PC-9 (cell line): Measurements from ENCODE around the gene CADM1. TPM values are rescaled to one million over a fixed set of nuclear protein-coding genes. Genes with fewer than 3 reads are reported as not detected.

Experiments
- BruUV-seq: library from RNA; stranded (reverse); fragments of 400-500 nt; replicated peaks from 2 replicates; lab custom pipeline; 2021; lab: Mats Ljungman, UMichigan
- CTCF ChIA-PET: fragments of 300-600 bp; sonication (Branson Sonifier 250); formaldehyde crosslinking; loops from one replicate; lab custom pipeline; 2022; ENCODE audit warnings: antibody characterized with exemption; lab: Charles Lee
- POLR2A ChIA-PET: fragments of 300-600 bp; sonication (Branson Sonifier 250); formaldehyde crosslinking; loops from one replicate; lab custom pipeline; 2022; ENCODE audit warnings: antibody characterized with exemption; ENCODE audit not compliant: unreplicated experiment; lab: Charles Lee
- DNase-seq, 2 experiments: peaks; one replicate each; pipeline versions ENCODE4 v3.0.0 to v3.0.0-alpha.2; 2015 to 2022; ENCODE audit warnings: mixed read lengths in 1 of 2
- H2AFZ ChIP-seq: fragments of 200-600 bp; sonication (generic); 2 replicates; pipeline ENCODE4 v1.8.1; 2017; ENCODE audit warnings: antibody characterized with exemption
- H3F3A ChIP-seq: fragments of 200-600 bp; sonication (generic); 2 replicates; pipeline ENCODE4 v1.8.1; 2017; ENCODE audit warnings: antibody characterized with exemption, mild to moderate bottlenecking, low read depth; ENCODE audit not compliant: insufficient read depth
- H3K27ac ChIP-seq: fragments of 200-600 bp; sonication (generic); 2 replicates; pipeline ENCODE4 v1.6.1; 2016; ENCODE audit warnings: mixed run types
- H3K27me3 ChIP-seq: fragments of 200-600 bp; sonication (generic); 2 replicates; pipeline ENCODE4 v1.6.1; 2016; ENCODE audit warnings: low read depth, mixed run types; ENCODE audit not compliant: insufficient read depth
- H3K36me3 ChIP-seq: fragments of 200-600 bp; sonication (generic); 2 replicates; pipeline ENCODE4 v1.6.1; 2016; ENCODE audit warnings: low read depth, mixed run types
- H3K4me1 ChIP-seq: fragments of 200-600 bp; sonication (generic); replicated peaks from 2 replicates; pipeline ENCODE4 v1.6.1; 2016; ENCODE audit warnings: mixed run types; ENCODE audit not compliant: insufficient read depth
- H3K4me2 ChIP-seq: fragments of 200-600 bp; sonication (generic); 2 replicates; pipeline ENCODE4 v1.6.1; 2017; ENCODE audit warnings: mixed run types
- H3K4me3 ChIP-seq: fragments of 200-600 bp; sonication (generic); 2 replicates; pipeline ENCODE4 v1.6.1; 2016; ENCODE audit warnings: mixed run types
- H3K79me2 ChIP-seq: fragments of 200-600 bp; sonication (generic); 2 replicates; pipeline ENCODE4 v1.6.1; 2017; ENCODE audit warnings: low read depth, mixed run types
- H3K9me2 ChIP-seq: fragments of 200-600 bp; sonication (generic); 2 replicates; pipeline ENCODE4 v1.8.1; 2017; ENCODE audit warnings: mild to moderate bottlenecking; ENCODE audit not compliant: insufficient read depth
- H3K9me3 ChIP-seq: fragments of 200-600 bp; sonication (generic); 2 replicates; pipeline ENCODE4 v1.8.1; 2016; ENCODE audit warnings: low read depth; ENCODE audit not compliant: insufficient read depth
- H4K20me1 ChIP-seq: fragments of 200-600 bp; sonication (generic); 2 replicates; pipeline ENCODE4 v1.8.1; 2017; ENCODE audit not compliant: insufficient read depth
- EZH2 ChIP-seq: fragments of 200-600 bp; sonication (generic); IDR thresholded peaks from 2 replicates; pipeline ENCODE4 v1.8.0; 2017; ENCODE audit warnings: antibody characterized with exemption, low read depth
- intact Hi-C: fragments of 100-400 bp; cut with micrococcal nuclease; formaldehyde crosslinking; loops from one replicate; pipeline ENCODE4 v1.10.0; 2022; ENCODE audit not compliant: unreplicated experiment
- total RNA-seq: library from RNA; stranded (reverse); gene quantifications from 2 replicates; pipeline ENCODE4 v1.2.3, GENCODE V29; 2021
- TF ChIP-seq, protein P1 (sequence below): fragments of 200-600 bp; sonication (generic); conservative IDR thresholded peaks from 2 replicates; pipeline ENCODE4 v1.6.1; 2017; ENCODE audit warnings: mixed run types, antibody characterized with exemption, mild to moderate bottlenecking, moderate library complexity

CADM1 gene
- total RNA-seq, 1 experiment from 2014 or later = not detected

DNA sequence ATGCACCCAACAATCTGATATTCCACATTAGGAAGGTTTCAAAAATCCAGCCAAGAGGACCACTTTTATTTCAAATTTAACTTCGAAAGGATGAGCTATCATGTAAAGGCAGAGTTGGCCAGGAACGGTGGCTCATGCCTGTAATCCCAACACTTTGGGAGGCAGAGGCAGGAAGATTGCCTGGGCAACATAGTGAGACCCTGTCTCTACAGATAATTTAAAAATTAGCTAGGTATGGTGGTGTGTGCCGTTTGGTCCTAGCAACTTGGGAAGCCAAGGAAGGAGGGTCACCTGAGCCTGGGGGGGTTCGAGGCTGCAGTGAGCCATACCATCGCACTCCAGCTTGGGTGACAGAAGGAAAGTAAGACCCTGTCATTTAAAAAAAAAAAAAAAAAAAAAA lies 96.7 kb downstream of the CADM1 start:
- ChIA-PET POLR2A (no interaction called here), CTCF (no interaction called here)
- Histone ChIP-seq H3K9me2 (no peaks in the 10 kb centered on the region), H3K79me2 (no peaks in the 10 kb centered on the region), H3F3A (no peaks in the 10 kb centered on the region), H4K20me1 (no peaks in the 10 kb centered on the region), H3K27me3 (peaks cover 18% of the 10 kb centered on the region), H3K9me3 (no peaks in the 10 kb centered on the region), H3K36me3 (no peaks in the 10 kb centered on the region), H3K4me1 (no peaks in the 10 kb centered on the region), H3K4me2 (no peak overlapping the region), H2AFZ (no peak overlapping the region), H3K4me3 (no peak overlapping the region), H3K27ac (no peak overlapping the region)
- intact Hi-C loops = no loop called here
- TF ChIP-seq, protein P1, sequence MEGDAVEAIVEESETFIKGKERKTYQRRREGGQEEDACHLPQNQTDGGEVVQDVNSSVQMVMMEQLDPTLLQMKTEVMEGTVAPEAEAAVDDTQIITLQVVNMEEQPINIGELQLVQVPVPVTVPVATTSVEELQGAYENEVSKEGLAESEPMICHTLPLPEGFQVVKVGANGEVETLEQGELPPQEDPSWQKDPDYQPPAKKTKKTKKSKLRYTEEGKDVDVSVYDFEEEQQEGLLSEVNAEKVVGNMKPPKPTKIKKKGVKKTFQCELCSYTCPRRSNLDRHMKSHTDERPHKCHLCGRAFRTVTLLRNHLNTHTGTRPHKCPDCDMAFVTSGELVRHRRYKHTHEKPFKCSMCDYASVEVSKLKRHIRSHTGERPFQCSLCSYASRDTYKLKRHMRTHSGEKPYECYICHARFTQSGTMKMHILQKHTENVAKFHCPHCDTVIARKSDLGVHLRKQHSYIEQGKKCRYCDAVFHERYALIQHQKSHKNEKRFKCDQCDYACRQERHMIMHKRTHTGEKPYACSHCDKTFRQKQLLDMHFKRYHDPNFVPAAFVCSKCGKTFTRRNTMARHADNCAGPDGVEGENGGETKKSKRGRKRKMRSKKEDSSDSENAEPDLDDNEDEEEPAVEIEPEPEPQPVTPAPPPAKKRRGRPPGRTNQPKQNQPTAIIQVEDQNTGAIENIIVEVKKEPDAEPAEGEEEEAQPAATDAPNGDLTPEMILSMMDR = no peak
- no peak for TF ChIP-seq EZH2
- no peak for DNase-seq
- no TSS peak for BruUV-seq

DNA sequence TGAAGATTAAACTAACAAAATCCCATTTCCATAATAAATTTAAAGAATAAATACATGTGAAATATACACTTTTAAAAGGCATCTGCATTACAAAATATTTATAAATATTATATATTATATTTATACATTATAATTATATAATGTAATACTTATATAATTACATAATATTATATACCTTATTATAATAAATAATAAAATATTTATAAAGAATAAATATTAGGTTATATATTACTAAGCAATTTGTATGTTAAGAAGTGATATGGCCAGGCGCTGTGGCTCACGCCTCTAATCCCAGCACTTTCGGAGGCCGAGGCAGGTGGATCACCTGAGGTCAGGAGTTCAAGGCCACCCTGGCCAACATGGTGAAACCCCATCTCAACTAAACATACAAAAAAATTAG lies 97.8 kb downstream of the CADM1 start:
- H3K36me3 ChIP-seq = no peaks in the 10 kb centered on the region
- no peaks in the 10 kb centered on the region for H3K9me3 ChIP-seq
- no peak overlapping the region for H3K4me3 ChIP-seq
- CTCF ChIA-PET = no interaction called here
- H3K27ac ChIP-seq = no peak overlapping the region
- H3K9me2 ChIP-seq = no peaks in the 10 kb centered on the region
- no peak overlapping the region for H2AFZ ChIP-seq
- no TSS peak for BruUV-seq
- H3K4me2 ChIP-seq = no peak overlapping the region
- peaks cover 29% of the 10 kb centered on the region for H3K27me3 ChIP-seq
- no peaks in the 10 kb centered on the region for H3F3A ChIP-seq
- H4K20me1 ChIP-seq = no peaks in the 10 kb centered on the region
- intact Hi-C loops = no loop called here
- no peak for DNase-seq
- H3K4me1 ChIP-seq = no peaks in the 10 kb centered on the region
- H3K79me2 ChIP-seq = no peaks in the 10 kb centered on the region
- POLR2A ChIA-PET = no interaction called here
- TF ChIP-seq, protein P1 = no peak
- TF ChIP-seq EZH2 = no peak

DNA sequence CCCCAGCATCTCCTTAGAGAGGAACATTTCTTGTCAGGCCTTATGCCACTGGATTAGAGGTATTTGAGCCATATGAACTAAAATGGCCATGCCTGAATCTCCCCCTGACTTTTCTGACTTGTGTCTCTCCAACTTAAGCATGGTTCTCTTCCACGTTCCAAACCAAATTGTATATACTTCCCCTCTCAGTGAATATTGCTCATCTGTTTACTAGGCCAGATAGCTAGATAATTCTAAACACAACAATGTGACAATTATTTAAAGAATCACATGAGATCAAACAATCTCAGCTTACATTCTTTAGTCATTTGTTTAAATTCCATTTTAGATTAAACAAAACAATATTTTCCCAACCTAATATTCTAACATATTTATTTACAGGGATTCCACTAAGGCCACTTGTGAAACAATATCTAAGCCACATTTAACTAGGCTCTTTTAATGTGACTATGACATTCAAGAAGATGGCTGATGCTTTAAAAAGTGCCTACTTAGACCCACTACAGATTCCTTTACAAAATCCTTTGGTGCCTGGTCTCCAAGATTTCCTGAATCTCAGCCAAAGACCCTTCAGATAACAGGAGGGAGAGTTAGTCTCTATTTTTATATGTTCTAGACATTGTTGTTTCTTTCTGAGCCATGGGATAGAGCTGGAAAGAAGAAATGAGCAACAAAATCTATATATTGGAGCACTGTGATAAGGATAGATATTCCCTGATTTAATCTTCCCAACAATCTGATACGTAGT lies 105.7 kb downstream of the CADM1 start:
- Histone ChIP-seq H3K4me3 (no peak overlapping the region), H3K79me2 (no peaks in the 10 kb centered on the region), H3K4me1 (no peaks in the 10 kb centered on the region), H3K9me3 (no peaks in the 10 kb centered on the region), H3K27ac (no peak overlapping the region), H3K36me3 (no peaks in the 10 kb centered on the region), H3K9me2 (no peaks in the 10 kb centered on the region), H3F3A (no peaks in the 10 kb centered on the region), H4K20me1 (no peaks in the 10 kb centered on the region), H3K27me3 (peaks cover 22% of the 10 kb centered on the region), H2AFZ (no peak overlapping the region), H3K4me2 (no peak overlapping the region)
- CTCF ChIA-PET = no interaction called here
- no TSS peak for BruUV-seq
- TF ChIP-seq, protein P1 = no peak
- no peak for TF ChIP-seq EZH2
- intact Hi-C loops = no loop called here
- no peak for DNase-seq
- POLR2A ChIA-PET = no interaction called here
